Smooth muscle cell (in vitro differentiated cells): Measurements from ENCODE around the gene TRAM2. TPM values are rescaled to one million over a fixed set of nuclear protein-coding genes. Genes with fewer than 3 reads are reported as not detected.

Experiments
- DNase-seq: peaks from one replicate; lab custom pipeline; 2025; ENCODE audit not compliant: unreplicated experiment; lab: John Stamatoyannopoulos, UW
- H2AFZ ChIP-seq: fragments of 200-600 bp; sonication (generic); 2 replicates; pipeline ENCODE4 v1.6.0; 2016; ENCODE audit warnings: antibody characterized with exemption, low read depth, mild to moderate bottlenecking
- H3F3A ChIP-seq: fragments of 200-600 bp; sonication (generic); 2 replicates; pipeline ENCODE4 v1.6.0; 2017; ENCODE audit warnings: antibody characterized with exemption, low read depth
- H3K27ac ChIP-seq: fragments of 200-600 bp; sonication (generic); 2 replicates; pipeline ENCODE4 v1.5.1; 2016; ENCODE audit warnings: low read depth, mild to moderate bottlenecking
- H3K27me3 ChIP-seq: fragments of 200-600 bp; sonication (generic); 2 replicates; pipeline ENCODE4 v1.6.1; 2016; ENCODE audit warnings: low read depth, mild to moderate bottlenecking
- H3K36me3 ChIP-seq: fragments of 200-600 bp; sonication (generic); 2 replicates; pipeline ENCODE4 v1.5.1; 2016; ENCODE audit warnings: low read depth
- H3K4me1 ChIP-seq: fragments of 200-600 bp; sonication (generic); 2 replicates; pipeline ENCODE4 v1.5.1; 2016; ENCODE audit warnings: low read depth
- H3K4me2 ChIP-seq: fragments of 200-600 bp; sonication (generic); 2 replicates; pipeline ENCODE4 v1.6.0; 2016; ENCODE audit warnings: mild to moderate bottlenecking
- H3K4me3 ChIP-seq: fragments of 200-600 bp; sonication (generic); 2 replicates; pipeline ENCODE4 v1.5.1; 2016; ENCODE audit warnings: mild to moderate bottlenecking
- H3K79me2 ChIP-seq: fragments of 200-600 bp; sonication (generic); 2 replicates; pipeline ENCODE4 v1.6.0; 2016; ENCODE audit warnings: low read depth, mild to moderate bottlenecking
- H3K9ac ChIP-seq: fragments of 200-600 bp; sonication (generic); 2 replicates; pipeline ENCODE4 v1.6.0; 2016; ENCODE audit warnings: low read depth
- H3K9me3 ChIP-seq: fragments of 200-600 bp; sonication (generic); replicated peaks from 2 replicates; pipeline ENCODE4 v1.5.1; 2016; ENCODE audit warnings: low read depth
- H4K20me1 ChIP-seq: fragments of 200-600 bp; sonication (generic); 2 replicates; pipeline ENCODE4 v1.6.0; 2016; ENCODE audit warnings: low read depth
- WGBS: methylation state at CpG from one replicate; pipeline ENCODE4 v1.1.7; 2016; ENCODE audit warnings: low lambda C conversion rate; 5-methylcytosine and 5-hydroxymethylcytosine counted together
- polyA plus RNA-seq: library from polyadenylated mRNA; unstranded; fragments of >200 nt; fragmentation: Nextera tagmentation; extraction: Ambion mirVana; gene quantifications from 2 replicates; pipeline ENCODE4 v1.2.1, GENCODE V29; 2016
- total RNA-seq: library from RNA; depleted of rRNA; stranded (reverse); fragments of >200 nt; gene quantifications from 2 replicates; pipeline ENCODE4 v1.2.3, GENCODE V29; 2014
- TF ChIP-seq, protein P1 (sequence below): fragments of 200-600 bp; sonication (generic); IDR thresholded peaks from 2 replicates; pipeline ENCODE4 v1.5.1; 2017; ENCODE audit warnings: borderline replicate concordance, mild to moderate bottlenecking, antibody characterized with exemption; ENCODE audit not compliant: insufficient read depth, poor library complexity, severe bottlenecking

Gene TRAM2
- total and polyA plus RNA-seq, 2 experiments from 2014 or later, result 18.2 to 35.6 TPM

DNA sequence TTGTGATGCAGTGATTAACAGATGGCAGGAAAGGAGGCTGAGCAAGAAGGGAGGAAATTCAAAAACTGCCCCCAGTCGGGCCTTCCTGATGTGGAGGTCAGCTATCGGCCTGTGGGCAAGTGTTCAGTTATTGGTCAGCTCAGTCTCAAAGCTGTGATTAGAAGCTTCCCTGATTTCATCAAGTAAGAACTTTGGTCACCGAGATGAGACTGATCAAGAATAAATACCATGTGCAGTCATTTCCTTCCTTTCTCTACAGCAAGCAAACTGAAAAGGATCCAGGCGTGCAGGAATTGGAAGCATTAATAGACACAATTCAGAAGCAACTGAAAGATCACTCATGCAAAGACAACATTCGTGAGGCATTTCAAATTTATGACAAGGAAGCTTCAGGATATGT lies 87.0 kb downstream of the TRAM2 start:
- Histone ChIP-seq H3K36me3 (no peaks in the 10 kb centered on the region), H3K4me2 (no peak overlapping the region), H3K79me2 (no peaks in the 10 kb centered on the region), H3K4me3 (no peak overlapping the region), H3K4me1 (no peaks in the 10 kb centered on the region), H3F3A (no peaks in the 10 kb centered on the region), H2AFZ (no peak overlapping the region), H3K27me3 (no peaks in the 10 kb centered on the region), H3K9me3 (no peaks in the 10 kb centered on the region), H3K9ac (no peak overlapping the region), H4K20me1 (no peaks in the 10 kb centered on the region), H3K27ac (no peak overlapping the region)
- WGBS, result 92% methylated on average over 5 of the region's 5 CpGs
- TF ChIP-seq, protein P1, sequence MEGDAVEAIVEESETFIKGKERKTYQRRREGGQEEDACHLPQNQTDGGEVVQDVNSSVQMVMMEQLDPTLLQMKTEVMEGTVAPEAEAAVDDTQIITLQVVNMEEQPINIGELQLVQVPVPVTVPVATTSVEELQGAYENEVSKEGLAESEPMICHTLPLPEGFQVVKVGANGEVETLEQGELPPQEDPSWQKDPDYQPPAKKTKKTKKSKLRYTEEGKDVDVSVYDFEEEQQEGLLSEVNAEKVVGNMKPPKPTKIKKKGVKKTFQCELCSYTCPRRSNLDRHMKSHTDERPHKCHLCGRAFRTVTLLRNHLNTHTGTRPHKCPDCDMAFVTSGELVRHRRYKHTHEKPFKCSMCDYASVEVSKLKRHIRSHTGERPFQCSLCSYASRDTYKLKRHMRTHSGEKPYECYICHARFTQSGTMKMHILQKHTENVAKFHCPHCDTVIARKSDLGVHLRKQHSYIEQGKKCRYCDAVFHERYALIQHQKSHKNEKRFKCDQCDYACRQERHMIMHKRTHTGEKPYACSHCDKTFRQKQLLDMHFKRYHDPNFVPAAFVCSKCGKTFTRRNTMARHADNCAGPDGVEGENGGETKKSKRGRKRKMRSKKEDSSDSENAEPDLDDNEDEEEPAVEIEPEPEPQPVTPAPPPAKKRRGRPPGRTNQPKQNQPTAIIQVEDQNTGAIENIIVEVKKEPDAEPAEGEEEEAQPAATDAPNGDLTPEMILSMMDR, result no peak
- no peak for DNase-seq

GRCh38 chr6:52483671-52484003 lies 93.2 kb downstream of the TRAM2 start:
- whole genome bisulfite sequencing, result 96% methylated on average over 3 of the region's 3 CpGs
- Histone ChIP-seq H3K9me3 (no peaks in the 10 kb centered on the region), H2AFZ (no peak overlapping the region), H3K79me2 (no peaks in the 10 kb centered on the region), H3K9ac (no peak overlapping the region), H3K27ac (no peak overlapping the region), H3K36me3 (no peaks in the 10 kb centered on the region), H3F3A (no peaks in the 10 kb centered on the region), H3K4me2 (no peak overlapping the region), H3K4me1 (peaks cover 6% of the 10 kb centered on the region), H3K4me3 (no peak overlapping the region), H4K20me1 (no peaks in the 10 kb centered on the region), H3K27me3 (no peaks in the 10 kb centered on the region)
- TF ChIP-seq, protein P1, result no peak
- no peak for DNase-seq

DNA sequence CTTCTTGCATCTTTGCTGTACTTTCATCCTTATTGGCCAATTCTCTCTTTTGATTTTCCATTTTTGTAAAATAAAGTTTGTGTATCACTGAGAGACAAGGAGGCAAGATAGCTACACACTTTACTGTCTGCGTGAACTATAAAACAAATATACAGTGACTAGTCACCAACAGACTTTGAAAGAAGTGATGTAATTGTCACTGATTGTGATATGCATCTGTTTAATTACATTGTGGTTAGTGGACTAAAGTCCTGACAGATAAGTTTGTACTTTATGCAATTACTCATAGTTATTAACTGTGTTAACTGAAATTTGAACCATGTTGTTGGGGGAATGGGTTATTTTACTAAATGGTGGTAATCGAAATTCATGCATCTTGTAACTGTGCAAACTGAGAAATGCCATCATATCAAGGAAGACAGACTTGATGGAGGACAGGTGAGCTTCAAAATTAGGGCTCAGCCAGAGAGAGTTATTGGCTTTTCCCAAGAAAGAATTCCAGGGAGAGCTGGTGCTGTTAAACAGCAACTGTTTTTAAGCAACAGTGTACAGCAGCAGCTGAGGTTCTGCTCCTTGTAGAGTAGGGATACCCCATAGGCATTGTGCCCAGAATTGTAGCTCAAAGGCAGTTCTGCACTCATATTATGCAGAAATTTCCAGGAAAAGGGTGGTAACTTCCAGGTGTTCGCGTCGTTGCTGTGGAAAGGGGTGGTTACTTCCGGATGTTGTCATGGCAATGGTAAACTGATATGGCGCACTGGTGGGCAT lies 93.8 kb downstream of the TRAM2 start:
- Histone ChIP-seq H3K79me2 (no peaks in the 10 kb centered on the region), H3K9ac (no peak overlapping the region), H3K4me3 (no peak overlapping the region), H3K9me3 (no peaks in the 10 kb centered on the region), H3K4me2 (no peak overlapping the region), H3F3A (no peaks in the 10 kb centered on the region), H3K27me3 (no peaks in the 10 kb centered on the region), H3K36me3 (no peaks in the 10 kb centered on the region), H2AFZ (no peak overlapping the region), H3K4me1 (peaks cover 6% of the 10 kb centered on the region), H4K20me1 (no peaks in the 10 kb centered on the region), H3K27ac (peak overlapping the region; percentile 36)
- TF ChIP-seq, protein P1, result no peak
- no peak for DNase-seq
- 75% methylated on average over 7 of the region's 7 CpGs for WGBS

- H3K4me1 ChIP-seq, result no peaks in the 10 kb centered on the region
- H3K4me2 ChIP-seq, result no peak overlapping the region
- no peak for DNase-seq
- no peaks in the 10 kb centered on the region for H3F3A ChIP-seq
- H3K9ac ChIP-seq, result no peak overlapping the region
- TF ChIP-seq, protein P1, result no peak
- H3K27ac ChIP-seq, result no peak overlapping the region
- H3K79me2 ChIP-seq, result no peaks in the 10 kb centered on the region
- H3K9me3 ChIP-seq, result no peaks in the 10 kb centered on the region
- no peaks in the 10 kb centered on the region for H4K20me1 ChIP-seq
- H3K4me3 ChIP-seq, result no peak overlapping the region
- H3K27me3 ChIP-seq, result no peaks in the 10 kb centered on the region
- H3K36me3 ChIP-seq, result no peaks in the 10 kb centered on the region
- no peak overlapping the region for H2AFZ ChIP-seq
- 80% methylated on average over 2 of the region's 2 CpGs for WGBS
These were observed 101.6 kb downstream of the TRAM2 start for GRCh38 chr6:52475307-52475706.
